HUES64 (cell line): ENCODE results near the gene STK24.

Experiments used
- H3K27ac ChIP-seq: 2 replicates; pipeline ENCODE4 v1.7.0; 2013; ENCODE audit warnings: low read depth, low read length, inconsistent platforms
- H3K27me3 ChIP-seq: 2 replicates; pipeline ENCODE4 v1.6.1; 2013; ENCODE audit warnings: mild to moderate bottlenecking, low read length; ENCODE audit not compliant: insufficient read depth
- H3K36me3 ChIP-seq: 2 replicates; pipeline ENCODE4 v1.6.1; 2013; ENCODE audit warnings: mild to moderate bottlenecking, low read length; ENCODE audit not compliant: insufficient read depth
- H3K4me1 ChIP-seq: 2 replicates; pipeline ENCODE4 v1.6.1; 2013; ENCODE audit warnings: mild to moderate bottlenecking, low read length, moderate library complexity; ENCODE audit not compliant: insufficient read depth
- H3K4me3 ChIP-seq: 2 replicates; pipeline ENCODE4 v1.5.1; 2013; ENCODE audit warnings: mild to moderate bottlenecking, low read length, moderate library complexity
- H3K9ac ChIP-seq: 2 replicates; pipeline ENCODE4 v1.6.1; 2013; ENCODE audit warnings: mild to moderate bottlenecking, low read depth, low read length
- H3K9me3 ChIP-seq: 2 replicates; pipeline ENCODE4 v1.6.1; 2013; ENCODE audit warnings: low read depth, low read length; ENCODE audit not compliant: insufficient read depth
- WGBS: fragments of 150-250, 120-280 bp; methylation state at CpG from one replicate; pipeline ENCODE4 v1.1.7; 2013; ENCODE audit warnings: missing lambda C conversion rate; 5-methylcytosine and 5-hydroxymethylcytosine counted together

The STK24 gene

GRCh38 chr13:98519976-98520375 lies 56.9 kb downstream of the STK24 start:
- peaks cover 24% of the 10 kb centered on the region for H3K36me3 ChIP-seq
- H3K9ac ChIP-seq: no peak overlapping the region
- H3K4me3 ChIP-seq: no peak overlapping the region
- H3K4me1 ChIP-seq: peaks cover 24% of the 10 kb centered on the region
- H3K27me3 ChIP-seq: no peaks in the 10 kb centered on the region
- no peak overlapping the region for H3K27ac ChIP-seq
- WGBS: 78% methylated on average over 4 of the region's 4 CpGs
- no peaks in the 10 kb centered on the region for H3K9me3 ChIP-seq

GRCh38 chr13:98517576-98518310 lies 59.2 kb downstream of the STK24 start:
- peaks cover 37% of the 10 kb centered on the region for H3K36me3 ChIP-seq
- peaks cover 8% of the 10 kb centered on the region for H3K4me1 ChIP-seq
- WGBS: 94% methylated on average over 5 of the region's 6 CpGs
- H3K9me3 ChIP-seq: no peaks in the 10 kb centered on the region
- no peaks in the 10 kb centered on the region for H3K27me3 ChIP-seq
- no peak overlapping the region for H3K27ac ChIP-seq
- no peak overlapping the region for H3K4me3 ChIP-seq
- no peak overlapping the region for H3K9ac ChIP-seq

- Histone ChIP-seq H3K27ac (no peak overlapping the region), H3K9ac (no peak overlapping the region), H3K4me1 (no peaks in the 10 kb centered on the region), H3K9me3 (no peaks in the 10 kb centered on the region), H3K4me3 (no peak overlapping the region), H3K27me3 (no peaks in the 10 kb centered on the region), H3K36me3 (peaks cover 37% of the 10 kb centered on the region)
- 93% methylated on average over 4 of the region's 4 CpGs for WGBS
These were observed 61.0 kb downstream of the STK24 start for GRCh38 chr13:98515818-98516465.

GRCh38 chr13:98514288-98514687 lies 62.6 kb downstream of the STK24 start:
- no peak overlapping the region for H3K4me3 ChIP-seq
- no peak overlapping the region for H3K9ac ChIP-seq
- 92% methylated on average over 1 of the region's 1 CpG for WGBS

GRCh38 chr13:98513837-98514236 lies 63.1 kb downstream of the STK24 start:
- H3K4me1 ChIP-seq: peaks cover 6% of the 10 kb centered on the region
- no peaks in the 10 kb centered on the region for H3K27me3 ChIP-seq
- 98% methylated on average over 2 of the region's 2 CpGs for WGBS
- no peak overlapping the region for H3K9ac ChIP-seq
- no peak overlapping the region for H3K27ac ChIP-seq
- no peak overlapping the region for H3K4me3 ChIP-seq
- peaks cover 33% of the 10 kb centered on the region for H3K36me3 ChIP-seq
- H3K9me3 ChIP-seq: no peaks in the 10 kb centered on the region

More at GRCh38 chr13:98514288-98514687, 62.6 kb downstream of the STK24 start:
- Histone ChIP-seq H3K27me3 (no peaks in the 10 kb centered on the region), H3K4me1 (peaks cover 2% of the 10 kb centered on the region), H3K36me3 (peaks cover 37% of the 10 kb centered on the region), H3K9me3 (no peaks in the 10 kb centered on the region), H3K27ac (no peak overlapping the region)

GRCh38 chr13:98512774-98513665 lies 63.9 kb downstream of the STK24 start:
- Histone ChIP-seq H3K4me3 (no peak overlapping the region), H3K27ac (no peak overlapping the region), H3K9ac (no peak overlapping the region), H3K36me3 (peaks cover 25% of the 10 kb centered on the region), H3K9me3 (no peaks in the 10 kb centered on the region), H3K27me3 (no peaks in the 10 kb centered on the region), H3K4me1 (peaks cover 15% of the 10 kb centered on the region)
- WGBS: 96% methylated on average over 18 of the region's 18 CpGs

GRCh38 chr13:98511435-98511834 lies 65.5 kb downstream of the STK24 start:
- Histone ChIP-seq H3K4me3 (no peak overlapping the region), H3K4me1 (peaks cover 29% of the 10 kb centered on the region), H3K9me3 (no peaks in the 10 kb centered on the region), H3K27me3 (no peaks in the 10 kb centered on the region), H3K36me3 (peaks cover 13% of the 10 kb centered on the region), H3K9ac (no peak overlapping the region), H3K27ac (no peak overlapping the region)
- WGBS: 94% methylated on average over 6 of the region's 7 CpGs

GRCh38 chr13:98510156-98510509 lies 66.8 kb downstream of the STK24 start:
- H3K4me3 ChIP-seq: no peak overlapping the region
- peaks cover 13% of the 10 kb centered on the region for H3K36me3 ChIP-seq
- no peak overlapping the region for H3K9ac ChIP-seq
- H3K27me3 ChIP-seq: no peaks in the 10 kb centered on the region
- no peaks in the 10 kb centered on the region for H3K9me3 ChIP-seq
- H3K4me1 ChIP-seq: peaks cover 37% of the 10 kb centered on the region
- WGBS: 89% methylated on average over 7 of the region's 7 CpGs
- no peak overlapping the region for H3K27ac ChIP-seq

- no peaks in the 10 kb centered on the region for H3K9me3 ChIP-seq
- WGBS: 90% methylated on average over 9 of the region's 10 CpGs
- no peak overlapping the region for H3K27ac ChIP-seq
- H3K4me3 ChIP-seq: no peak overlapping the region
- peaks cover 37% of the 10 kb centered on the region for H3K4me1 ChIP-seq
- no peaks in the 10 kb centered on the region for H3K27me3 ChIP-seq
- H3K36me3 ChIP-seq: peaks cover 17% of the 10 kb centered on the region
- H3K9ac ChIP-seq: no peak overlapping the region
These were observed 67.4 kb downstream of the STK24 start for GRCh38 chr13:98509271-98510155.

- H3K4me1 ChIP-seq: peaks cover 37% of the 10 kb centered on the region
These were observed 68.2 kb downstream of the STK24 start for GRCh38 chr13:98508685-98509084.

More at GRCh38 chr13:98508685-98509084, 68.2 kb downstream of the STK24 start:
- Histone ChIP-seq H3K36me3 (peaks cover 14% of the 10 kb centered on the region), H3K4me3 (no peak overlapping the region), H3K27me3 (no peaks in the 10 kb centered on the region), H3K27ac (peak overlapping the region; percentile 11; the same call in 1 of the 2 replicates), H3K9me3 (no peaks in the 10 kb centered on the region), H3K9ac (no peak overlapping the region)
- 44% methylated on average over 2 of the region's 2 CpGs for WGBS
